Stimulated activated CD8-positive, alpha-beta memory T cell treated with anti-CD3 and anti-CD28 coated beads, Interleukin-7, amount 100 ng/mL, for 48 hours (primary cell): ENCODE results near the gene KLF3.

Experiments used
- DNase-seq, 2 donors: peaks; one replicate each; pipeline ENCODE4 v3.0.0-alpha.2; 2020; ENCODE audit warnings: low read depth in 1 of 2; ENCODE audit errors: extremely low read depth in 1 of 2

KLF3 gene

DNA sequence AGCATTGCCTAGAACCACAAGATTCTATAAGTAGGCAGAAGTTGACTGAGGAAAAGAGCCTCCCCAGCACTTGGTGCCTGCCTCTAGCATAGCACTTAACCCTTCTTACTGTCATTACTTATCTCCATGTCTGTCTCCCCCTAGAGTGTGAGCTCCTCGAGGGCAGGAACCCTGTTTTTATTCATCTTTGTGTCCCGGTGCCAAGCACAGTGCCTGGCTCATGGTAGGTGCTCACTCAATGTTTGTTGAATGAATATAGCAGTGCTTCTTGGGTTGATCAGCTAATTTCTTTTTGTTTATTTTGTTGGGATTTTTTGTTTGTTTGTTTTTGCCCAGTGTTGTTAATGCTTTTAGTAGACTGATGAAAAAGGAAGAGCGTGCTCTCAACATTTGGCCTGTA is 30.3 kb downstream of the KLF3 start:
- DNase-seq, result no peak

DNA sequence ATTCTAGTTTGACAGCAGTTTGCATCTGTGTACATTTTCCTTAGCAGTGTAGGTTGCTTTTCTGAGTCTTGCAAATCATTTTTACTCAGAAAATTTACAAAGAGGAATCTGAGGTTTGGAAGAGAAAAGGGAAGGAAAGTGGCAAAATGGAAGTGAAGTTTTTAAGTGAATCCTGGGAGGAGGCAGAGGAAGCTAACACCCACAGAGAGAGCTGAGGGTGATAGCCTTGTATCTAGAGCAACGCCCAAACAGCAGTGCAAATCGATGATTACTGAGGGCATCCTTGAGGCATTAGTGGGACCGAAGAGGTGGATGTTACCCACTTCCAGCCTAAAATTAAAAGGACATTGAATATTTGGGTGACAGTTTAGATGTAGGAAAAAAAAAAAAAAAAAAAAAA is 31.8 kb downstream of the KLF3 start:
- DNase-seq, result no peak

DNA sequence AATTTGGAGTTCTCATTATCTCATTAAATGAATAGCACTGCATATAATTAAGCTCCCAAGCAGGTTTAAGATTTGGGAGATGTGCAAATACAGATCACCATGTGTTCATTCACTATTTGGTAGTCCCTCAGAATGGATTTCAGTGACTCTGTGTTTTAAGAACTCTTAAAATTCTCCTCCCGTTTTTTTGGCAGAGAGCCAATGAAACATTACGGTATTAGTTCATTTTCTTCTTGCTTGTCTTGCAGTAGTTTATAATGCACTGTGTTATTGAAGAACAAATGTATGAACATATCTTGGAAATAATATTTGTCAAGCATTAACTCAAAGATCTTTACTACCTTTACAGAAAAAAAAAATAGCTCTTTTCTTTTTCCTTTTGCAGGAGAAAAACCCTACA is 32.7 kb downstream of the KLF3 start:
- DNase-seq, result no peak

- no peak for DNase-seq
Observed at GRCh38 chr4:38698176-38698575, 34.2 kb downstream of the KLF3 start.

- no peak for DNase-seq
Observed at GRCh38 chr4:38699112-38699511, 35.1 kb downstream of the KLF3 start.

GRCh38 chr4:38703635-38704034 is 39.6 kb downstream of the KLF3 start:
- no peak for DNase-seq

- DNase-seq, result no peak
Observed at GRCh38 chr4:38704622-38705154, 40.7 kb downstream of the KLF3 start.

DNA sequence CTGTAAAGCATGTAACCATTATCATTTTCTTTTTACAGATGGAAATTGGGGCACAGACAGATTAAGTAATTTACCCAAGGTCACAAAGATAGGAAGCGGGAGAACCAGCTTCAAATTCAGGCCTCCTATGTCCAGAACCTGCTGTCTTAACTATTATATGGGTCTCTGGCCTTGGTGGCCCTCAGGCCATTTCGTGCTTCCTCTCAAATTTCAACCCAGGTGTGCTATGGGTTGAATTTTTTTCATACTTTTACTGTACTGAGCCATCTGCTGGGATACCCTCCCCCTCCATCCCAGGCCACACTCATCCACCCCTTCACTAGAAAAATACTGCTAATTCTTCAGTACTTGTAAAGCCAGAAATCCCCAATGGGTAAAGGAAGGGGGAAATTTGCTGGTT is 42.3 kb downstream of the KLF3 start:
- DNase-seq, result no peak

DNA sequence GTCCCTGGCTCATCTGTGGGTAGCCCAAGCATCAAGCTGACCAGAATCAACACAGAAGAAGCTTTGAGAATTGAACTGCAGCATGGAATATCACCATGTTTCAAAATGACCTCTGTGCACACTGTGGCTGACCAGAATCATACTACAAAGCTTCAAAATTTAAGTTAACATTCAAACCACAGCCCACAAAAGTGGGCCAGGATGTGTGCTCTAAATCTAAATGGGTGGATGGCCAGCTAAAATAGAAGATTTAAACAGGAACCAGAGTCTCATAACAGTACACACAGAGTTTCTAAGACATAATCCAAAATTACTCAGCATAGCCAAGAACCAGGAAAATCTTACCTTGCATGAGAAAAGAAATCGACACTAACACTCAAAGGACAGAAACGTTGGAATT is 46.1 kb downstream of the KLF3 start:
- no peak for DNase-seq

- no peak for DNase-seq
Observed at GRCh38 chr4:38711066-38711465, 47.1 kb downstream of the KLF3 start.

DNA sequence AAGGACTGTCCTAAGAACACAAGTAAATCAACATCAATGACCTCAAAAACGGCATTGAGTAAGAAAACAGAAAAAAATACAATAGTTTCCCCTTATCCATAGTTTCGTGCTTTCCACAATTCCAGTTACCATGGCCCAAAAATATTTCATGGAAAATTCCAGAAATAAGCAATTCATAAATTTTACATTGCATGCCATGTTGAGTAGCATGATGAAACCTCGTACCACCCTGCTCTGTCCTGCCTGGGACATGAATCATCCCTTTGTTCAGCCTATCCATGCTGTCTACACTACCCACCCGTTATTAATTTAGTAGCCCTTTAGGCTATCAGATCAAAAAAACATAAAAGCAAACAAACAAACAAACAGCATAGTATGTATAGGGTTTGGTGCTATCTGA is 51.1 kb downstream of the KLF3 start:
- no peak for DNase-seq

- no peak for DNase-seq
Observed at GRCh38 chr4:38716256-38716655, 52.3 kb downstream of the KLF3 start.

DNA sequence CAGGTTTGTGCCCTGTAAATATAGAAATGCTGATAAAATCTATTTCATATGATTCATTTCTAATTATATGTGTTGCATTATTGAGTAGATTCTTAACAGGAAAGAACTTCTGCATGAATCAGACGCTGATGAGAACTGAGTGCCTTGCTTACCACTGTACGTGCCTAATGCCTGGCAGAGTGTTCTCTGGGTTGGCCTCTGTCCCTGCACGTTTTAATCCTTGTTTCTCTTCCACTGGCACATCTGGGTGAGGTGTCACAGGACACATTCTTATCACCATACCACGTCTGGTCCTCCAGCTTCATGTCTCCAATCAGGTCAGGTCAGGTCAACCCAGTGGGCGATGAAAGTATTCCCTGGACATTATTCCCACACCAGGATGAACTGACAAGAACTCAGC is 53.6 kb downstream of the KLF3 start:
- DNase-seq, result no peak

DNA sequence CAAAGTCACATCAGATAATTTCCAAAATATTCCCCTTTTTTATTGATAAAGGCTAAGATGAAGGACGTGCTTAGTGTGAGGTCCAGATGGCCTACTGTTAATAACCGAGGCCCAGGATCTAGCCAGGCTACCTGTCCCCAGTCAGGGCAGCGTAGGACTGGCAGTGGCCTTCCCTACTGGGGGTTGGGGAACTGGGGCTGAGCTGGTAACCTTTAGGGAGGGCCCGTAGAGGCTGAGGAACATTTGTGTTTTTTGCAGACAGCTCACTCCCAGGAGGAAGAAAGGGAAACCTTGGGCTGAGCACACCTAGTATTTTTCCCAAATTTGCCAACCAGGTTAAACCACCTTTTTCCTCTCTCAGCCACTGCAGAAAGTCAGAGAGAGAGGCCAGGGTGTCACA is 59.1 kb downstream of the KLF3 start:
- DNase-seq, result no peak

DNA sequence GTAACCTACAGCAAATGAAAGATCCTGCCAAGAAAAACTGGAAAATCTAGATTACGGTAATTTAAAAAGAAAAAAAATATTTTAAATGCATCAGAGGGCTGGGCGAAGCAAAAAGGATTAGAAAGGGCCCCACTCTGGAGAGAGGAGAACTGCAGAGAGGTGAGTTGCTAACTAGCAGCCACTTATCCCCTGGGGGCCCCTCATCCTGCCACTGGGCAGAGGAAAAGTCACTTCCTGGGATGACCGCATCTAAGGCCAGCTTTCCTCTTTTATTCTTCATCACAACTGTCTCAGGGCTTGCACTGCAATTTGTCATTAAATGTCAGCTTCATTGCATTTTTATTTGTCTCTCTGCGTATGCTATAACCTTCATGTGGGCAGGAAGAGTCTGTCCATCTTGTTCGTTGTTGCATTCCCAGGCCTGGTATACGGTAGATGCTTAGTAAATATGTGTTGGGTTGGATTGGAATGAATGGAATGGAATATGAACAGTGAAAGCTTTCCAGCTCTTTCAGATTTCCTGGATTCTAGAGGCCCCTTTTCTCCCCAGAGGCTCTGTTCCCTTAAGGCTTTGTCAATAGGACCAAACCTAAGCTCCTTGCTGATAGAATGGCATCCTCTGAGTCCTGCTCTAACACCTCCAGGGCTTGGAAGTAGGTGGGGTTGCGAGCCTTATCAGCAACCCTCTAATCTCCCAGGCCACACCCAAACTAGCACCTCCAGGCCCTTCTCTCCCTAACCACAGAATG is 59.9 kb downstream of the KLF3 start:
- no peak for DNase-seq

GRCh38 chr4:38724475-38724808 is 60.4 kb downstream of the KLF3 start:
- no peak for DNase-seq

DNA sequence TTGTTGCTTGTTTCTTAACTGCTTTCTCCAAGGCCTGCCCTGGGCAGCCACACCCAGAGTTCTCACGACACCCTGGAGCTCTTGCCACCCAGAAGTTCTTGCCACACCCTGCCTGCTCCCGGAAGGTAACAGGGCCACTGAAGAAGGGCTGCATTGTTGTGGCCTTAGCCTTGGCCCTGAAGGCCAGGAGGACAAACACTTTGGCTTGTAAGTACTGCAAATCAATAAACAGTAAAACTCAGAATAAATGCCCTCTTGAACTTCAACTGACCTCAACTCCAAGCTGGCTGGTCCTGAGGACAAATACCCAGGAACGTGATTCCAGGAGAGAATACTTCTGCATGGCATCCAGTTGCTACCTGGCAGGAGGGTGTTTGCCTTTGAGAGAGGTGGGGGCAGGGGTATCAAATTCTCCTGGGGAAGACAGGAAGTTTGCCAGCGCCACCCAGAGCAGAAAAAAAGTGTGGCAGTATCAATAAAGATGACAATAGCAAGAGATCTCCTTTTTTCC is 64.7 kb downstream of the KLF3 start:
- DNase-seq, result no peak

- no peak for DNase-seq
Observed at GRCh38 chr4:38730493-38730829, 66.5 kb downstream of the KLF3 start.

- peak; percentile 49 to 66 for DNase-seq
Observed at GRCh38 chr4:38730830-38731646, 67.0 kb downstream of the KLF3 start.

DNA sequence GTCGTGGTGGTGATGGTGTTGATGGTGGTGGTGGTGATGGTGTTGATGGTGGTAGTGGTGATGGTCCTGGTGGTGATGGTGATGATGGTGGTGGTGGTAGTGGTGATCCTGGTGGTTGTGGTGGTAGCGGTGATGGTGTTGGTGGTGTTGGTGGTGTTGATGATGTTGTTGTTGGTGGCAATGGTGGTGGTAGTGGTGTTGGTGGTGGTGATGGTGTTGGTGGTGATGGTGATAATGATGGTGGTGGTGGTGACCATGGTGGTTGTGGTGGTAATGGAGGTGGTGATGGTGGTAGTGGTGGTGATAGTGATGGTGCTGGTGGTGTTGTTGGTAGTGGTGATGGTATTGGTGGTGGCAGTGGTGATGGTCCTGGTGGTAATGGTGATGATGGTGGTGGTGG is 69.7 kb downstream of the KLF3 start:
- no peak for DNase-seq

GRCh38 chr4:38734446-38734845 is 70.4 kb downstream of the KLF3 start:
- DNase-seq, result no peak

GRCh38 chr4:38734911-38735310 is 70.9 kb downstream of the KLF3 start:
- no peak for DNase-seq
